ENCODE data around the gene INTS11.
A peak's percentile ranks its signal among the peaks of the same experiment; 100 is the strongest.

The INTS11 gene

DNA sequence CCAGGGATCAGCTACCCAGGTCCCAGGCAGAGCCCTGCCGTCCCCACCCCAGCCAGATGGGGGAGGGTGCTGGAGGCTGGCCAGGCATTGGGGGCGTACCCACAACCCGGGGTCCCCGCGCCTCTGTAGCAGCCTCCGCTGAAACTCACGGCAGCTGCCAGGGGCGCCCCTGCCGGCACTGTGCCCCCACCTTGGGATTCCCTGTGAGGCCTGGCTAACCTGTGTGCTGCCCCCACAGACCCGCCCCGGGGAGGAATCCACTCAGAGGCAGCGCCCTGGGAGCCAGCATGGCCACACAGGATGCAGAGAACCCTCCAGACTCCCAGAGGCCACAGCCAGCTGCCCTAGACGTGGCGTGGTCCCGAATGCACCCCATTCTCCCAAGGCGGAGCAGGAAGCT, 20.9 kb upstream of the INTS11 start:
- Histone ChIP-seq H3K9me3 (ENCODE audit: control insufficient read depth, insufficient read depth, low read depth, low read length) (no peaks in the 10 kb centered on the region), H3K4me3 (ENCODE audit: low read depth, low read length) (no peak overlapping the region), H3K36me3 (ENCODE audit: control insufficient read depth in 2 of 2, insufficient read depth in 1 of 2, low read length in 2 of 2) (peaks cover 0 to 43% of the 10 kb centered on the region in 2 experiments; a peak in 2 of 3 replicates), H3K4me1 (ENCODE audit: control insufficient read depth, insufficient read depth, low read length) (peaks cover 7% of the 10 kb centered on the region), H3K27ac (ENCODE audit: extremely low read depth, low read depth, low read length) (no peak overlapping the region)
- ChIA-PET CTCF (interaction anchor here (0.5 to 3.5 kb wide), 5 partner anchors 19 to 223 kb away, joined by 3 to 18 read pairs (median 3); no protein-coding TSS in a partner anchor), POLR2A (interaction anchor here (0.6 kb wide), 1 partner anchor 139 kb away, joined by 3 read pairs; no protein-coding TSS in a partner anchor)
- no peak for TF ChIP-seq ZNF19 (tag by site-specific recombination; IDR thresholded peaks at IDR 0.05; ENCODE audit: low read depth)
- TF ChIP-seq, protein P1, sequence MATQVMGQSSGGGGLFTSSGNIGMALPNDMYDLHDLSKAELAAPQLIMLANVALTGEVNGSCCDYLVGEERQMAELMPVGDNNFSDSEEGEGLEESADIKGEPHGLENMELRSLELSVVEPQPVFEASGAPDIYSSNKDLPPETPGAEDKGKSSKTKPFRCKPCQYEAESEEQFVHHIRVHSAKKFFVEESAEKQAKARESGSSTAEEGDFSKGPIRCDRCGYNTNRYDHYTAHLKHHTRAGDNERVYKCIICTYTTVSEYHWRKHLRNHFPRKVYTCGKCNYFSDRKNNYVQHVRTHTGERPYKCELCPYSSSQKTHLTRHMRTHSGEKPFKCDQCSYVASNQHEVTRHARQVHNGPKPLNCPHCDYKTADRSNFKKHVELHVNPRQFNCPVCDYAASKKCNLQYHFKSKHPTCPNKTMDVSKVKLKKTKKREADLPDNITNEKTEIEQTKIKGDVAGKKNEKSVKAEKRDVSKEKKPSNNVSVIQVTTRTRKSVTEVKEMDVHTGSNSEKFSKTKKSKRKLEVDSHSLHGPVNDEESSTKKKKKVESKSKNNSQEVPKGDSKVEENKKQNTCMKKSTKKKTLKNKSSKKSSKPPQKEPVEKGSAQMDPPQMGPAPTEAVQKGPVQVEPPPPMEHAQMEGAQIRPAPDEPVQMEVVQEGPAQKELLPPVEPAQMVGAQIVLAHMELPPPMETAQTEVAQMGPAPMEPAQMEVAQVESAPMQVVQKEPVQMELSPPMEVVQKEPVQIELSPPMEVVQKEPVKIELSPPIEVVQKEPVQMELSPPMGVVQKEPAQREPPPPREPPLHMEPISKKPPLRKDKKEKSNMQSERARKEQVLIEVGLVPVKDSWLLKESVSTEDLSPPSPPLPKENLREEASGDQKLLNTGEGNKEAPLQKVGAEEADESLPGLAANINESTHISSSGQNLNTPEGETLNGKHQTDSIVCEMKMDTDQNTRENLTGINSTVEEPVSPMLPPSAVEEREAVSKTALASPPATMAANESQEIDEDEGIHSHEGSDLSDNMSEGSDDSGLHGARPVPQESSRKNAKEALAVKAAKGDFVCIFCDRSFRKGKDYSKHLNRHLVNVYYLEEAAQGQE (tag by site-specific recombination; IDR thresholded peaks at IDR 0.05) = no peak
- peak; percentile 60 for TF ChIP-seq KLF8 (tag by site-specific recombination; IDR thresholded peaks at IDR 0.05)
- no peak for TF ChIP-seq ZSCAN16 (tag by site-specific recombination; IDR thresholded peaks at IDR 0.05)
- TF ChIP-seq ZNF302 (tag by site-specific recombination; IDR thresholded peaks at IDR 0.05; ENCODE audit: low read depth) = no peak
- no peak for TF ChIP-seq ZNF510 (tag by site-specific recombination; IDR thresholded peaks at IDR 0.05; ENCODE audit: insufficient replicate concordance)
- peak; percentile 23; the same call in 1 of the 2 replicates for TF ChIP-seq GLIS2 (tag by site-specific recombination; IDR thresholded peaks at IDR 0.05)
- no peak for TF ChIP-seq ZNF658 (tag by site-specific recombination; IDR thresholded peaks at IDR 0.05)
- TF ChIP-seq GLIS1 (tag by site-specific recombination; IDR thresholded peaks at IDR 0.05) = peak; percentile 60
- TF ChIP-seq ZNF239 (tag by site-specific recombination; IDR thresholded peaks at IDR 0.05) = no peak
- no peak for TF ChIP-seq ZNF423 (tag by site-specific recombination; IDR thresholded peaks at IDR 0.05)
- TF ChIP-seq ZNF629 (tag by site-specific recombination; IDR thresholded peaks at IDR 0.05) = no peak
- TF ChIP-seq KLF1 (tag by site-specific recombination; IDR thresholded peaks at IDR 0.05) = peak; percentile 87

- ChIA-PET POLR2A (interaction anchor here (1.0 kb wide), 1 partner anchor 10 kb away, joined by 3 read pairs; no protein-coding TSS in a partner anchor), CTCF (interaction anchor here (0.6 to 1.0 kb wide), 6 partner anchors 18 to 257 kb away, joined by 3 to 5 read pairs (median 3); no protein-coding TSS in a partner anchor)
- Histone ChIP-seq H3K9me3 (ENCODE audit: control insufficient read depth, insufficient read depth, low read depth, low read length) (no peaks in the 10 kb centered on the region), H3K4me3 (ENCODE audit: low read depth, low read length) (no peak overlapping the region), H3K36me3 (ENCODE audit: control insufficient read depth in 2 of 2, insufficient read depth in 1 of 2, low read length in 2 of 2) (peaks cover 0 to 49% of the 10 kb centered on the region in 2 experiments; a peak in 2 of 3 replicates), H3K27ac (ENCODE audit: extremely low read depth, low read depth, low read length) (0 out of 2 replicates have a peak overlapping the region, but pooled peaks have one; percentile 5), H3K4me1 (ENCODE audit: control insufficient read depth, insufficient read depth, low read length) (peaks cover 7% of the 10 kb centered on the region)
- TF ChIP-seq ZNF140 (tag by site-specific recombination; IDR thresholded peaks at IDR 0.05) (no peak), BCL11A (tag by site-specific recombination; IDR thresholded peaks at IDR 0.05; ENCODE audit: low read depth) (no peak), ZFHX2 (tag by site-specific recombination; conservative IDR thresholded peaks at IDR 0.05) (no peak), ZNF621 (tag by site-specific recombination; IDR thresholded peaks at IDR 0.05) (no peak), ZNF19 (tag by site-specific recombination; IDR thresholded peaks at IDR 0.05; ENCODE audit: low read depth) (no peak), ZNF423 (tag by site-specific recombination; IDR thresholded peaks at IDR 0.05) (peak; percentile 71), ZNF626 (tag by site-specific recombination; IDR thresholded peaks at IDR 0.05) (no peak), ZFP69B (tag by site-specific recombination; IDR thresholded peaks at IDR 0.05) (peak; percentile 97), ZNF777 (tag by site-specific recombination; IDR thresholded peaks at IDR 0.05; ENCODE audit: borderline replicate concordance) (no peak), ZNF311 (tag by site-specific recombination; IDR thresholded peaks at IDR 0.05; ENCODE audit: borderline replicate concordance) (no peak), ZNF394 (tag by site-specific recombination; IDR thresholded peaks at IDR 0.05; ENCODE audit: borderline replicate concordance) (no peak; the same call in 1 of the 2 replicates), ZNF239 (tag by site-specific recombination; IDR thresholded peaks at IDR 0.05) (no peak)
- TF ChIP-seq, protein P2, sequence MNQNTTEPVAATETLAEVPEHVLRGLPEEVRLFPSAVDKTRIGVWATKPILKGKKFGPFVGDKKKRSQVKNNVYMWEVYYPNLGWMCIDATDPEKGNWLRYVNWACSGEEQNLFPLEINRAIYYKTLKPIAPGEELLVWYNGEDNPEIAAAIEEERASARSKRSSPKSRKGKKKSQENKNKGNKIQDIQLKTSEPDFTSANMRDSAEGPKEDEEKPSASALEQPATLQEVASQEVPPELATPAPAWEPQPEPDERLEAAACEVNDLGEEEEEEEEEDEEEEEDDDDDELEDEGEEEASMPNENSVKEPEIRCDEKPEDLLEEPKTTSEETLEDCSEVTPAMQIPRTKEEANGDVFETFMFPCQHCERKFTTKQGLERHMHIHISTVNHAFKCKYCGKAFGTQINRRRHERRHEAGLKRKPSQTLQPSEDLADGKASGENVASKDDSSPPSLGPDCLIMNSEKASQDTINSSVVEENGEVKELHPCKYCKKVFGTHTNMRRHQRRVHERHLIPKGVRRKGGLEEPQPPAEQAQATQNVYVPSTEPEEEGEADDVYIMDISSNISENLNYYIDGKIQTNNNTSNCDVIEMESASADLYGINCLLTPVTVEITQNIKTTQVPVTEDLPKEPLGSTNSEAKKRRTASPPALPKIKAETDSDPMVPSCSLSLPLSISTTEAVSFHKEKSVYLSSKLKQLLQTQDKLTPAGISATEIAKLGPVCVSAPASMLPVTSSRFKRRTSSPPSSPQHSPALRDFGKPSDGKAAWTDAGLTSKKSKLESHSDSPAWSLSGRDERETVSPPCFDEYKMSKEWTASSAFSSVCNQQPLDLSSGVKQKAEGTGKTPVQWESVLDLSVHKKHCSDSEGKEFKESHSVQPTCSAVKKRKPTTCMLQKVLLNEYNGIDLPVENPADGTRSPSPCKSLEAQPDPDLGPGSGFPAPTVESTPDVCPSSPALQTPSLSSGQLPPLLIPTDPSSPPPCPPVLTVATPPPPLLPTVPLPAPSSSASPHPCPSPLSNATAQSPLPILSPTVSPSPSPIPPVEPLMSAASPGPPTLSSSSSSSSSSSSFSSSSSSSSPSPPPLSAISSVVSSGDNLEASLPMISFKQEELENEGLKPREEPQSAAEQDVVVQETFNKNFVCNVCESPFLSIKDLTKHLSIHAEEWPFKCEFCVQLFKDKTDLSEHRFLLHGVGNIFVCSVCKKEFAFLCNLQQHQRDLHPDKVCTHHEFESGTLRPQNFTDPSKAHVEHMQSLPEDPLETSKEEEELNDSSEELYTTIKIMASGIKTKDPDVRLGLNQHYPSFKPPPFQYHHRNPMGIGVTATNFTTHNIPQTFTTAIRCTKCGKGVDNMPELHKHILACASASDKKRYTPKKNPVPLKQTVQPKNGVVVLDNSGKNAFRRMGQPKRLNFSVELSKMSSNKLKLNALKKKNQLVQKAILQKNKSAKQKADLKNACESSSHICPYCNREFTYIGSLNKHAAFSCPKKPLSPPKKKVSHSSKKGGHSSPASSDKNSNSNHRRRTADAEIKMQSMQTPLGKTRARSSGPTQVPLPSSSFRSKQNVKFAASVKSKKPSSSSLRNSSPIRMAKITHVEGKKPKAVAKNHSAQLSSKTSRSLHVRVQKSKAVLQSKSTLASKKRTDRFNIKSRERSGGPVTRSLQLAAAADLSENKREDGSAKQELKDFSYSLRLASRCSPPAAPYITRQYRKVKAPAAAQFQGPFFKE (tag by site-specific recombination; IDR thresholded peaks at IDR 0.05; ENCODE audit: borderline replicate concordance) = no peak
Observed at GRCh38 chr1:1344655-1345361, 20.3 kb upstream of the INTS11 start.

Data from HEK293 (cell line).